Stromal cell of bone marrow (primary cell): Measurements from ENCODE around the gene TP73.

ENCODE experiments used
- DNase-seq: peaks from one replicate; pipeline ENCODE4 v3.0.0-alpha.2; 2012; ENCODE audit warnings: low read depth

TP73 gene

GRCh38 chr1:3689138-3689750, 36.9 kb downstream of the TP73 start:
- no peak for DNase-seq

- DNase-seq = no peak
Observed at GRCh38 chr1:3690282-3691065, 38.2 kb downstream of the TP73 start.

GRCh38 chr1:3691421-3692204, 39.3 kb downstream of the TP73 start:
- no peak for DNase-seq

- DNase-seq = no peak
Observed at GRCh38 chr1:3692598-3692997, 40.3 kb downstream of the TP73 start.

GRCh38 chr1:3693321-3693720, 41.0 kb downstream of the TP73 start:
- DNase-seq = no peak

GRCh38 chr1:3695326-3696217, 43.3 kb downstream of the TP73 start:
- peak; percentile 5 for DNase-seq

- no peak for DNase-seq
Observed at GRCh38 chr1:3696689-3697088, 44.4 kb downstream of the TP73 start.

GRCh38 chr1:3697104-3697503, 44.8 kb downstream of the TP73 start:
- DNase-seq = no peak

GRCh38 chr1:3697810-3698209, 45.5 kb downstream of the TP73 start:
- DNase-seq = no peak

- DNase-seq = no peak
Observed at GRCh38 chr1:3698660-3699408, 46.5 kb downstream of the TP73 start.

- DNase-seq = no peak
Observed at GRCh38 chr1:3699596-3699995, 47.3 kb downstream of the TP73 start.

GRCh38 chr1:3700631-3701030, 48.3 kb downstream of the TP73 start:
- DNase-seq = no peak

GRCh38 chr1:3702528-3702927, 50.2 kb downstream of the TP73 start:
- DNase-seq = no peak

GRCh38 chr1:3702990-3703728, 50.8 kb downstream of the TP73 start:
- peak; percentile 6 for DNase-seq

GRCh38 chr1:3703786-3704371, 51.6 kb downstream of the TP73 start:
- no peak for DNase-seq

- no peak for DNase-seq
Observed at GRCh38 chr1:3705341-3705950, 53.1 kb downstream of the TP73 start.

GRCh38 chr1:3706651-3707297, 54.5 kb downstream of the TP73 start:
- DNase-seq = no peak

GRCh38 chr1:3707298-3707938, 55.1 kb downstream of the TP73 start:
- no peak for DNase-seq

- DNase-seq = no peak
Observed at GRCh38 chr1:3707939-3708328, 55.6 kb downstream of the TP73 start.
